ENCODE data around the gene TECTA. TPM values are rescaled to one million over a fixed set of nuclear protein-coding genes. Genes with fewer than 3 reads are reported as not detected.
"Not testable (repeated sequence)": the region's sequence is repeated elsewhere in the genome, so short reads cannot be mapped to it uniquely, and the experiment has no call there.

The TECTA gene
- total RNA-seq, 1 experiment from 2014 or later = 0.03 TPM

DNA sequence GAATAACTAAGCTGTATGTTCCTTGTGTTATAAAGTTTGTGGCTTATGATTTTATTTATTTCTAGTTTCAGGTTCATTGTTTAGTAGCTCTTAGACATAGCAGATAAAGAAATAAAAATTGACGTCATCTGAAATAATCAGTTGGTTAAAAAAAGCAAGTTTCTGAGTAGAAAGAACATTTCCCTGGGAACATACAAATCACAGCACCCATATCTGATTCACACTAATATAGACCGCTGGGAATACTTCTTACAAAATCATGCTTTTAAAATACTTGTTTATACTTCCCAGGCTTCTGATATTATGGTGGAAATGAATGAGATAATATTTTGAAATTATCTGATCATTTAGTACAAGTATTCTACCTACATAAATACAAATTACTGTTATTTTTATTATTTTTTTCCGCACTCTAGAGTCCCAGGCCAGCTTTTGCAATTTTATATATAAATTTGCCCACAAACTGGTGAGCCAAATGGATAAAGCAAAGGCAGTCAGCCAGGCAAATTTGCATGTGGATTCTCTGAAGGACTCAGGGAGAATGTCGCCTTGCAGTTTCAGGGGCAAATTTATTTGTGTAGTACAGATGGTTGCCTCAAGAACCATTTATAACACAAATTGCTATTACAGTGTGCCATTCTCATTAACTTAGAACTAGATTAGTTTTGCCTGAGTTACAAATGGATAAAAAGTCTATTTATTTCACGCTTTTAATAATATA lies 128.6 kb downstream of the TECTA start:
- no peak for DNase-seq (ENCODE audit: low spot score)

DNA sequence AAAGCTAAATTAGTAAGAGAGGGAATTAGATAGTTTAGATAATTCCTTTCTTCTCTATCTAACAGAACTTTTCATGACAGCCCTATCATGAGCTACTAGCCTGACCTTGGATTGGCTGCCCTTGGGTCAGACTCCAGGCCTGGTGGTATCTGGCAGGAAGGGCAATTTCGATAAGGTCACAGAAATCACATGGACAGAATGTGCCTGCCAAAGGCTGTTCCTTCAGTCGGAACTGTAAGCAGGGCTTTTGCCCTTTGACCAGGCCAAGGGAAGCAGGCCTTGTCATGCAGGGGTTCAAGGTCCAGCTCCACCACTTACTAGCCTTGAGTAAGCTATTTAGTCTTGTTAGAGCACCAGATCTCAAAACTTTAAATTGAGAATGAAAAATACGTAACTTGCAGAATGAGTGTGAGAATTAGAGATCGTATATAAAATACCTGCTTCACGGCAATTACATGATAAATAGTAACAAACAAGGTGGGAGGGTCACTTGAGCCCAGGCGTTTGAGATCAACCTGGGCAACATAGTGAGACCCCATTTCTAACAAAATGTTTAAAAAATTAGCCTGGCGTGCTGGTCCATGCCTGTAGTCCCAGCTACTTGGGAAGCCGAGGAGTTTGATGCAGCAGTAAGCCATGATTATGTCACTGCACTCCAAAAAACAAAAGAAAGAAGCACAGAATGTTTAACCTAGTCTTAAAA lies 130.7 kb downstream of the TECTA start:
- no peak for DNase-seq (ENCODE audit: low spot score)

DNA sequence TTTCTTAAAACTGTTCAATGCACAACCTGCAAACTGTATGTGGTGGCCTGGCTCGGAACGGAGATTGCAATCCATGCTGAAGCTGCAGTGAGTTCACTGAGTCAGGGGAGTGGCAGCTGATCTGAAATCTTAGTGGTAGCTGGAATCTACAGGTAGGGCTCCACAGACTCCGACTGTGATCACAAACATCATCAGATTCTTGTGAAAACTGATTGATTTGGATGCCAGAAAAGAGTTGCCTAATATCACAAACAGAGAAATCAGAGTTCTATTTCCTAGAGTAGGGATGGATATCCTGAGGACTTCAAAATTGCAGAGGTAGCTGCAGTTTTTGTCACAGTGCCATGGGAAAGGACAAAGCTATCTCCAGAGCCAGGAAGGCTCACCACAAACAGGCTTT lies 134.0 kb downstream of the TECTA start:
- no peak for DNase-seq (ENCODE audit: low spot score)

DNA sequence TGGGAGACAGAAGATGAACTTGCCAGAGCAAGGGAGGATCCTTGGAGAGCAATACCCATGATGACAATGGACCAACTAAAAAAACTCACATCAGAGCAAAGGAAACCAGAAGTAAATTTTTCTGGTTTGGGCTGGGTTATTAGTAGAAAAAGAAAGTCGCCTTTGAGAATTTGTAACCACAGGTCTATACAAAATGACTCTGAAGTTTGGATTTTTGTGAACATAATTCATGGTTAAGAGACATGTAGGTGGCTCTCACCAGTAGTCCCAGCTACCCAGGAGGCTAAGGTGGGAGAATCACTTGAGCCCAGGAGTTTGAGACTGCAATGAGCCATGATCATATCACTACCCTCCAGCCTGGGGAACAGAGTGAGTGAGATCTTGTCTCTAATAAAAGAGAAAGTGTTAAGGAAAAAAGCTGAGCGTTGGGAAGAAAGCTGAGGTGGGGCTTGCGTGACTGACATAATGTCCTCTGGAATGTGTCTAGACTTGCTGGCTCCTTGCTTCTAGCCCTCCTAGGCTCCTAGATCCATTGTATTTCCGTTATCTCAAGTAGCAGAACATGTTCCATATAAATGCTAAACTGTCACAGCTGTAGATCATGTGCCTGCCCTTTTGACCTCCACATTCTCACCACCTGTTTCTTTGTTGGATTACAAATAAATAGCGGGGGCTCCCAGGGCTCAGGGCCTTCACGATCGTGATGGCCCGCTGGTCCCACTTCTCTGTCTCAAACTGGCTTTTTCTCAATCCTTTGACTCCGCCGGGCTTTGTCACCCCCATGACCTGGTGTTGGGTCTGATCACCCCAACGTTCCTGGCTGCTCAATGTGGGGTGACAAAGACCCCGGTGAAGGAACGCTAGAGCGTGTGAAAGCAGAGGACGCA lies 135.3 kb downstream of the TECTA start:
- DNase-seq (ENCODE audit: low spot score) = peak; percentile 1

DNA sequence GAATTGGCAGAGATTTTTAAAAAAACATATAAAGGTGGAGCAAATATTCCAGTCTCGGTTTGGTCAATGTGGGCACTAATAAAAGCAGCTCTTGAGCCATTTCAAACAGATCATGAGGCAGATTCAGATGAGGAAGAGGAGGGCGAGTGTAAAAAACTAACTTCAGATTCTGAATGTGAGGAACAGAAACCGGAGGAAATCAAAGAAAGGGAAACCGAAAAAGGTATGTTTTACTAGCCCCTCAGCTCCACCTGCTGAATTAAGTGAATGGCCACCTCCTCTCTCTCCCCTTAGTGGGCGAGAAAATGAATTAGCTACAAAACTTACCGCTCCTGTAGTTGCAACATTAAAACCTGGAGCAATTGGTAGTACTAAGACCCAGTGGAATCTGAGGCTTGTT lies 136.2 kb downstream of the TECTA start:
- DNase-seq (ENCODE audit: low spot score) = not testable (repeated sequence)

DNA sequence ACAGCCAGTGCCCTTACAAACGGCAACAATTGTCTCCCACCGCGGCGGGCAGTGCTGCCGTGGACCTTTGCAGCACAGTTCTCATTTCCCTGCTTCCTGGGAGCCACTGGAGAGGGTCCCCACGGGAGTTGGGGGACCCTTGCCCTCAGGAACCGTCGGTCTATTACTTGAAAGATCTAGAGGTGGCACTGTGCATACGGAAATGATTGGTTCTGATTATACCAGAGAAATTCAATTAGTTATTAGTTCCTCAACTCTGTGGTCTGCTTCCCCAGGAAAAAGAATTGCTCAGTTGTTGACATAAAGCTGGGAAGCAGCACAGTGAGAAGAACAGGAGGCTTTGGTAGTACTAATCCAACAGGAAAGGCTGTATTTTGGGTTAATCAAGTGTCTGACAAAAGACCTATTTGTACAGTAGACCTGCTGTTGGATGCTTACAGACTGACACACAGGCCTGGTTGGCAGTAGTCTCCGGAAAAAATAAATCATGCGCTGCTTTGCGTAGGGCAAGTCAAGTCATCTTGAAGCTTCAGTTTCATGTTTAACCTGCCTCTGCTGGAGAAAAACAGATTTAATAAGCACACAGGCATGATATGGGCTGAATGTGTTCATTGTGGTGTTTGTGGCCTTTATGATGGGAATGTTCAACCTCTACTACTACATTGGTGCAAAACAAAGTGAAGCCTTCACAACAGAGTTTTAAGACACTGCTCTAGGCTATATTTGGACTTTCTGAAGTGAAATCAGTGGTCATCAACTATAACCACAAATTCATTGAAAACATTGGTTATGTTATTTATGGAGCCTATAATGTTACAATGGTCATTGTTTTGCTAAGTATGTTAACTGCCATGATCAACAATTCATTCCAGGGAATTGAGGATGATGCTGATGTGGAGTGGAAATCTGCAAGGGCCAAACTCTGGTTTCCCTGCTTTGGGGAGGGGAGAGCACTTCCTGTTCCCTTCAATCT lies 136.9 kb downstream of the TECTA start:
- no peak for DNase-seq (ENCODE audit: low spot score)

DNA sequence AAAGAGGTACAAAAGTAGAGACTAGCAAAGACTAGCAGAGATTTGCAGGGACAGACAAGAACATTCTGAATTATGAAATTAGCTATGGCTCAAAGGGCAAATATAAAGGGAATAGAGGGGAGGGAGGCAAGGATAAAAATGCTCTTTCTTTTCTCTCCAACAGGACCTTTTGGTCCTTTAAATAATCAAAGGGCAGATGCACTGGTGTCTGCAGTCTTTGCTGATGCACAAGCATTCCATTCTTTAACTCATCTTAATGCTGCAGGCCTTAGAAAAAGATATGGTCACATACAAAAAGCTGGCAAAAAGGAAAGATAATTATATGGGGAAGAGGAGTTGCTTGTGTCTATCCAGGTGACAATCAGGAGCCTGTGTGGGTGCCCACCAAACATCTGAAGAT lies 137.9 kb downstream of the TECTA start:
- DNase-seq (ENCODE audit: low spot score) = no peak

DNA sequence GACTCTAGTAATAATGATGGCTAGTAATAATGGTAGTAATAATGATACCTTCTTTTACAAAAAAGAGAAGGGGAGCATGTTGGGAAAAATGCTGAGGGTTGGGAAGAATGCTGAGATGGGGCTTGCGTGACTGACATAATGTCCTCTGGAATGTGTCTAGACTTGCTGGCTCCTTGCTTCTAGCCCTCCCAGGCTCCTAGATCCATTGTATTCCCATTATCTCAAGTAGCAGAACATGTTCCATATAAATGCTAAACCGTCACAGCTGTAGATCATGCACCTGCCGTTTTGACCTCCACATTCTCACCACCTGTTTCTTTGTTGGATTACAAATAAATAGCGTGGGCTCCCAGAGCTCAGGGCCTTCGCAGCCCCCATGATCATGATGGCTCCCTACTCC lies 139.0 kb downstream of the TECTA start:
- DNase-seq (ENCODE audit: low spot score) = not testable (repeated sequence)

DNA sequence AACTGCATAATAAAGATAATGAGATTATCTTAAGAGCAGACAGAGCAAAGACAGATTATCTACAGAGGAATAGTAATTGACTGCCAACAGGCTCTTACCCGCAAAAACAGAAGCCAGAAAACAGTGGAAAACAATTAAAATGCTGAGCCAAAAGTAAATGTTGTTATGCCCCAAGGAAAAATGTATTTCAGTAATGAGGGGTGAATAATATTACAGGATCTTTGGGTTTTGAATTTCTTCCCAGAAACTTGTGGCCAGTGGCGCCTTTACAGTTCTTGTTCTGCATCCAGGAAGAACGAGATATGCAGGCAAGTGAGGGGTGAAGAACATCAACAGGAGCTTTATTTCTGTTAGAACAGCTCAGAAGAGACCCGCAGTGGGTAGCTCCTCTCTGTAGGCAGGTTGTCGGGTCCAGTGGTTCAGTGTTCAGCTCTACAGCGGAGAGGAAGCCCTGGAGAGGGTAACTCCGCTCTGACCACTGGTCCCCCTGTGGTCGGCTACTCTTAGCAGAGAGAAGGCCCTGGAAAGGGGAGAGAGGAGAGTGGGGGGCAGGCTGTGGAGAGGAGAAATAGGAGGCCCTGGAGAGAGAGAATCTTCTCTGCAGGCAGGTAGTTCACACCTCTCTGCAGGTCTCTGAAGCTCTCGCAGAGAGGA lies 139.7 kb downstream of the TECTA start:
- DNase-seq (ENCODE audit: low spot score) = no peak

Other genes starting within 250 kb of the TECTA start
- 9.2 and 10.5 TPM in 2 replicates for gene TBCEL, start 77.1 kb upstream of the TECTA start, total RNA-seq (2014; rRNA removed; shearing (Covaris generic))
- 16.0 and 25.6 TPM in 2 replicates for gene SC5D, start 191.5 kb downstream of the TECTA start, total RNA-seq (2014; rRNA removed; shearing (Covaris generic))

Measured in A172 (cell line).